K562 (cell line): ENCODE results near the gene CNOT6. TPM values are rescaled to one million over a fixed set of nuclear protein-coding genes. Genes with fewer than 3 reads are reported as not detected.
A peak's percentile ranks its signal among the peaks of the same experiment; 100 is the strongest.
"Not testable (repeated sequence)": the region's sequence is repeated elsewhere in the genome, so short reads cannot be mapped to it uniquely, and the experiment has no call there.

Source experiments
- ATAC-seq: fragments of 200-7000 bp; cut with Tn5 transposase; 3 replicates; pipeline ENCODE4 v1.9.1; 2020; ENCODE audit warnings: moderate library complexity
- BruUV-seq: library from RNA; stranded (reverse); fragments of 400-500 nt; replicated peaks from 2 replicates; lab custom pipeline; 2021; lab: Mats Ljungman, UMichigan
- CTCF ChIA-PET: fragments of 300-600 bp; formaldehyde crosslinking; extraction: SDS; loops from one replicate; lab custom pipeline; 2021; ENCODE audit warnings: low intra/inter-chr PET ratio; lab: Yijun Ruan, JAX
- POLR2A ChIA-PET: fragments of 300-600, 350-650 bp; sonication (Branson Sonifier 250); formaldehyde crosslinking; extraction: SDS; loops from one replicate; lab custom pipeline; 2021; ENCODE audit warnings: antibody characterized with exemption, inconsistent platforms; lab: Yijun Ruan, JAX
- DNase-seq, 4 experiments: peaks; one replicate each; pipeline versions ENCODE4 v3.0.0 to v3.0.0-alpha.2; 2011 to 2018; ENCODE audit warnings: low spot score in 3 of 4, mixed read lengths in 3 of 4; ENCODE audit errors: extremely low read depth in 1 of 4
- FAIRE-seq: peaks from 2 replicates; lab custom pipeline; 2011; peaks lifted over from hg19 to GRCh38; lab: Jason Lieb, UNC
- H2AFZ ChIP-seq: 2 replicates; pipeline ENCODE4 v1.6.0; 2011; ENCODE audit warnings: low read depth, low read length, control low read depth, inconsistent platforms
- H3K27ac ChIP-seq: fragments of 200-600 bp; 3 replicates; pipeline ENCODE4 v1.8.0; 2011; ENCODE audit warnings: low read depth, mild to moderate bottlenecking, control low read depth, inconsistent platforms, low read length, moderate library complexity, mixed read lengths; ENCODE audit errors: extremely low read depth
- H3K27me3 ChIP-seq, 2 experiments: fragments of 300-600 bp in 1 of 2; 2 replicates in 1 of 2; 3 replicates in 1 of 2; pipeline versions ENCODE4 v1.6.0 to v1.8.0; 2011; ENCODE audit warnings: inconsistent platforms in 2 of 2, low read length in 2 of 2, mild to moderate bottlenecking in 1 of 2, mixed read lengths in 1 of 2, moderate library complexity in 1 of 2; ENCODE audit not compliant: control insufficient read depth in 2 of 2, insufficient read depth in 2 of 2
- H3K36me3 ChIP-seq: fragments of 300-600 bp; 3 replicates; pipeline ENCODE4 v1.8.0; 2011; ENCODE audit warnings: mild to moderate bottlenecking, low read length, inconsistent platforms; ENCODE audit not compliant: control insufficient read depth, insufficient read depth
- H3K4me1 ChIP-seq, 2 experiments: fragments of 200-600 bp in 1 of 2; replicated peaks in 1 of 2; 2 replicates in 1 of 2; 3 replicates in 1 of 2; pipeline versions ENCODE4 v1.5.1 to v1.8.0; 2011; ENCODE audit warnings: inconsistent platforms in 2 of 2, low read length in 2 of 2, mild to moderate bottlenecking in 1 of 2, mixed read lengths in 1 of 2, moderate library complexity in 1 of 2; ENCODE audit not compliant: control insufficient read depth in 2 of 2, insufficient read depth in 2 of 2
- H3K4me2 ChIP-seq: 2 replicates; pipeline ENCODE4 v1.6.1; 2011; ENCODE audit warnings: low read length, control low read depth, inconsistent platforms, mixed read lengths; ENCODE audit not compliant: insufficient read depth
- H3K4me3 ChIP-seq: fragments of 200-600 bp; sonication (generic), shearing (Covaris generic); 2 replicates; pipeline ENCODE4 v1.5.1; 2016; ENCODE audit warnings: control low read depth, inconsistent platforms
- H3K79me2 ChIP-seq: fragments of 200-600 bp; 3 replicates; pipeline ENCODE4 v1.8.0; 2011; ENCODE audit warnings: low read length, inconsistent platforms; ENCODE audit not compliant: control insufficient read depth, insufficient read depth
- H3K9ac ChIP-seq, 2 experiments: 2 replicates each; pipeline versions ENCODE4 v1.6.0 to v1.6.1; 2011; ENCODE audit warnings: low read depth in 2 of 2, low read length in 2 of 2, control low read depth in 1 of 2, inconsistent platforms in 1 of 2, mild to moderate bottlenecking in 1 of 2, mixed read lengths in 1 of 2; ENCODE audit not compliant: insufficient read depth in 1 of 2
- H3K9me1 ChIP-seq: one replicate; pipeline ENCODE4 v1.6.0; 2011; ENCODE audit warnings: inconsistent platforms, mild to moderate bottlenecking, low read length, moderate library complexity; ENCODE audit not compliant: control insufficient read depth, insufficient read depth
- H3K9me3 ChIP-seq: replicated peaks from 2 replicates; pipeline ENCODE4 v1.5.1; 2011; ENCODE audit warnings: low read depth, low read length, inconsistent platforms; ENCODE audit not compliant: control insufficient read depth, insufficient read depth
- H4K20me1 ChIP-seq: replicated peaks from 2 replicates; pipeline ENCODE4 v1.6.1; 2011; ENCODE audit warnings: low read length, inconsistent platforms, mixed read lengths; ENCODE audit not compliant: control insufficient read depth, insufficient read depth
- C11orf30 ChIP-seq: fragments of 450-650 bp; IDR thresholded peaks from 2 replicates; pipeline ENCODE4 v1.6.1; 2016; ENCODE audit warnings: low read depth, mild to moderate bottlenecking
- MAFG ChIP-seq: fragments of 450-650 bp; conservative IDR thresholded peaks from 2 replicates; pipeline ENCODE4 v1.6.1; 2016; ENCODE audit warnings: missing genetic modification characterization, missing compliant biosample characterization
- ZNF316 ChIP-seq: fragments of 450-650 bp; IDR thresholded peaks from 2 replicates; pipeline ENCODE4 v1.6.1; 2016
- WGBS: fragments of 100-300 bp; shearing (Covaris generic); methylation state at CpG from one replicate; pipeline ENCODE4 v1.1.6; 2016; ENCODE audit warnings: low coverage, mixed read lengths; ENCODE audit not compliant: insufficient coverage; ENCODE audit errors: missing lambda C conversion rate; 5-methylcytosine and 5-hydroxymethylcytosine counted together
- in situ Hi-C: fragments of 300-500 bp; cut with MboI; formaldehyde crosslinking; loops from 4 replicates; pipeline ENCODE4 v1.15.0; 2018; ENCODE audit warnings: inconsistent platforms, mixed read lengths
- intact Hi-C: fragments of 100-400 bp; cut with micrococcal nuclease; formaldehyde crosslinking; loops from 2 replicates; pipeline ENCODE4 v1.14.2; 2022
- polyA plus RNA-seq, 8 experiments: library from polyadenylated mRNA; depleted of rRNA in 4 of 8; stranded (reverse) in 5 of 8; unstranded in 3 of 8; fragments of >200 nt; fragmentation: Nextera tagmentation in 2 of 8; fragmentation: Illumina TruSeq in 1 of 8; extraction: Ambion mirVana in 2 of 8; extraction: Trizol in 1 of 8; gene quantifications; 2 replicates each; pipeline versions ENCODE4 v1.2.1 to v1.2.3, GENCODE V29; 2011 to 2014; ENCODE audit warnings: inconsistent platforms in 1 of 8, missing spikeins in 1 of 8
- total RNA-seq, 7 experiments: library from RNA; depleted of rRNA in 6 of 7; stranded (reverse); fragments of >200 nt in 6 of 7; fragmentation: Illumina TruSeq in 2 of 7; extraction: Trizol in 2 of 7; gene quantifications; 2 replicates each; pipeline versions ENCODE4 v1.2.1 to v1.2.3, GENCODE V29; 2011 to 2021; ENCODE audit warnings: low replicate concordance in 1 of 7

The CNOT6 gene
- total and polyA plus RNA-seq, 9 of the 15 experiments (the other 6 are each of a cell fraction or from before 2014, with no cell fraction given), result 4.9 to 32.4 (median 14.0) TPM

DNA sequence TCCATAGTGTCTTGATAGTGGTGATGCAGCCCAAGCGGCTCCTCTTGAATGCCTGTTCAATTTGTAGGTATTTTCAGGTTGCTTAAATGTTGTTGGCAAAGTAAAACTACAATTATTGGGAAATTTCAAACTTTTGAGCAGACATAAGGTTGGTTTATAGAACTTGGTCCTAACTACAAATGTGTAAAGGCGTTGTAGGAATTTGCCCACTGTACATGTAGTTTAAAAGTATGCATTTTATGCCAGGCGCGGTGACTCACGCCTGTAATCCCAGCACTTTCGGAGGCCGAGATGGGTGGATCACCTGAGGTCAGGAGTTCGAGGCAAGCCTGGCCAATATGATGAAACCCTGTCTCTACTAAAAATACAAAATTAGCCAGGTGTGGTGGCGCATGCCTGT, 2.6 kb downstream of the CNOT6 start:
- in situ Hi-C loops, H3K4me3 ChIP-seq, DNase-seq, H3K27ac ChIP-seq, H3K4me2 ChIP-seq, BruUV-seq, H3K9me1 ChIP-seq, H2AFZ ChIP-seq, H3K9ac ChIP-seq, H3K27me3 ChIP-seq, FAIRE-seq, CTCF ChIA-PET, ATAC-seq, H3K9me3 ChIP-seq: not testable (repeated sequence)
- Histone ChIP-seq H3K36me3 (peaks cover 52% of the 10 kb centered on the region), H4K20me1 (peaks cover 31% of the 10 kb centered on the region), H3K4me1 (peaks cover 29 to 40% of the 10 kb centered on the region in 2 experiments), H3K79me2 (peaks cover 81% of the 10 kb centered on the region)
- intact Hi-C loops, result loop anchor here (5.0 kb wide), 1 partner anchor 60 kb away; no protein-coding TSS in a partner anchor
- POLR2A ChIA-PET, result interaction anchor here (0.5 kb wide), 1 partner anchor 712 kb away, joined by 3 read pairs; no protein-coding TSS in a partner anchor
- WGBS, result 88% methylated on average over 8 of the region's 9 CpGs

DNA sequence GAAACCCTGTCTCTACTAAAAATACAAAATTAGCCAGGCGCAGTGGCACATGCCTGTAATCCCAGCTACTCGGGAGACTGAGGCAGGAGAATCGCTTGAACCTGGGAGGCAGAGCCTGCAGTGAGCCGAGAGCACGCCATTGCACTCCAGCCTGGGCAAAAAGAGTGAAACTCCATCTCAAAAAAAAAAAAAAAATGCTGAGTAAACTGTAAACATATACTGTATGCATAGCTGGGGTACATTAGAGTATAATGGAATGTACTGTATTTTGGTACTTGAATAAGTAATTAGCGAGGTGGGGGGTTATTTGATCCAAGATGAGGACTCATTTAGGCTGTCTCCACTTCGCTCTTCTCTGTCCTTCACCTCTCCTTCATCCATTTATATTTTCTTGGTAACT, 3.7 kb downstream of the CNOT6 start:
- intact Hi-C loops, result loop anchor here (5.0 kb wide), 1 partner anchor 59 kb away; no protein-coding TSS in a partner anchor
- BruUV-seq, DNase-seq, CTCF ChIA-PET, H3K4me3 ChIP-seq, H3K27ac ChIP-seq, H3K9me1 ChIP-seq, ATAC-seq, in situ Hi-C loops, H3K27me3 ChIP-seq, H3K9me3 ChIP-seq, H2AFZ ChIP-seq, H3K9ac ChIP-seq, H3K4me2 ChIP-seq, FAIRE-seq: not testable (repeated sequence)
- POLR2A ChIA-PET, result interaction anchor here (0.5 to 1.0 kb wide), 3 partner anchors 14 to 1151 kb away, joined by 3 read pairs; no protein-coding TSS in a partner anchor
- H4K20me1 ChIP-seq, result peaks cover 31% of the 10 kb centered on the region
- peaks cover 29 to 39% of the 10 kb centered on the region in 2 experiments for H3K4me1 ChIP-seq
- TF ChIP-seq C11orf30 (peak; percentile 62; the same call in 1 of the 2 replicates), MAFG (tag) (peak; percentile 38; the same call in 1 of the 2 replicates), ZNF316 (peak; percentile 78)
- H3K79me2 ChIP-seq, result peaks cover 92% of the 10 kb centered on the region
- 76% methylated on average over 7 of the region's 7 CpGs for WGBS
- H3K36me3 ChIP-seq, result peaks cover 55% of the 10 kb centered on the region
